GM19099 (cell line): Measurements from ENCODE around the gene JAKMIP1.

Source experiments
- POLR2A ChIP-seq: IDR thresholded peaks from 3 replicates; pipeline ENCODE4 v1.6.1; 2011; ENCODE audit warnings: low read depth; ENCODE audit not compliant: insufficient read length; ENCODE audit errors: extremely low read depth

Gene JAKMIP1

DNA sequence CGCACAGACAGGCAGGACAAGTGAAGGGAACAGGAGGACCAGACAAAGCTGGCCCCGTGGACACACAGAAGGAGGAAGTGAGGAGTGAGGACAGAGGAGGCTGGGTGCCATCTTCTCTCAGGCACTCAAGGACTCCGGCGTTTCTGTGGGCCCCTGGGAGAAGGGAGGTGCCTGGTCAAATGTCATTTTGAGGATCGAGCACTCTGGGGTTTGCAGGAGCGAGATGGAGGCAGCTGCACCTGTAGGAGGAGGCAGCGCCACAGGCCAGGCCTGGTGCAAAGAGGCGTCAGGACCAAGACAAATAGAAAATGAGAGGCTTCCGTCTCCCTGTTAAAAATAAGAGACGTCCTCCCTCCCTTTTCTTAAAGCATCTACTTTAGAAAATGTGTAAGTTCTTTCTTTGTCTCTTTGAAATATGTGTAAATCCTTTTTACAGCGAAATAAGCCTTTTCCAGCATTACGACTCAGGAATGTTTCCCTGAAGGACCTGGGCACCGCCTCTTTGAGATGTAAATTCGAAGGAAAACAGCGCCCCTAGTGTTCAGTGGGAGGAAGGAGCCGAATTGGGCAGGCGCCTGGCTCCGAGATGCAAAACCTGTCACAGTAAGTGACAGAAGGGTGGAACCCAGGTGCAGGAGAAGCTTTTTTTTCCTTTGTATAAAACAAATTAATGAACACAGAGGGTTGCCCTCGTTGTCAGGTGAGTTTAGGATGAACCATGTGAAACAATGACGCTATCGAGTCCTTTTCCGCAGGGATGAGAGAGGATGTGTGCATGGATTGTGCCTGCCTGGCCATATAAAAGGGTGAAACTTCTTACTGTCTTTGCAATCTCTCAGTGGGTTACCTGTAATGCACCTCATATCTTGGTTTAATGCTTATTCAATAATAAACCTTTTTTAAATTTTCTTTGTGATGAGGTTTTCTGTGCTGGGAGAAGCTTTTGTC, 180.8 kb downstream of the JAKMIP1 start:
- TF ChIP-seq POLR2A: no peak

GRCh38 chr4:6018331-6018730, 182.0 kb downstream of the JAKMIP1 start, which contains the start of gene C4orf50:
Gene C4orf50 (minus strand): TSS chr4:6018431.
- no peak for TF ChIP-seq POLR2A

DNA sequence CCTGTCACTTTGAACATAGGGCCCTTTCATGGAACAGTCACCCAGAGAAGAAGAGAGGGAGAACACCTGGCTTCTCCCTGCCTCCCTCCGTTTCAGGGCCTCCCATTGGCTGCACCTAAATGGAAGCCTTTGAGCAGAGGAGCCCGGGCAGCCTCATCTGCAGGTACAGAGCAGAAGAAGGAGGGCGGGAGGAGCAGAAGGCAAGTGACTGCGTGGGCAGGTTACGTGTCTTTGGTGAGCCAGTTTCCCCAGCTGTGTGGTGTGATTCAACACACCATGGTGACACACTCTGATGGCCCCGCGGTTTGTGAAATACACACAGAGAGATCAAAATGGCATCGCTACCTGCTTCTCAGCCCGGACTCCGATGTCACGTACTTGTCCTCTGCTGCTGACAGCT, 182.5 kb downstream of the JAKMIP1 start:
- TF ChIP-seq POLR2A: no peak

DNA sequence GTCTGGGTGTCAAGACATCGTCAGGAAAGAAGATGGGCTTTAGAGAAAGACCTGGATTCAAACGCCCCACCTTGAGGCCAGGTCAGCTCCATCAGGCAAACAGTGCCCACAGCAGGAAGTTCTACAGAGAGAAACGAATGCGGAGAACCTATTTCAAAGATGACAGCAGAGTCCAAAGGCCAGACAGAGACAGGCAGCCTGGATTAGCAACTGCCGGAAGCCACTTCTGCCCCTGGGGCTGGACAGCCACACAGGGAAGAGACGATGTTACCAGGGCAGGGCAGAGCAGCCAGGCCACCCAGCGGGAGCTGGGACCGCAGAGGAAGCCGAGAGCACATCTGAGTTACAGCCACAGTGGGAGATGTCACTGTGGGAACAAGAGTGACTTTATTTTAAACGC, 183.3 kb downstream of the JAKMIP1 start:
- TF ChIP-seq POLR2A: no peak

GRCh38 chr4:6013564-6013963, 186.8 kb downstream of the JAKMIP1 start:
- no peak for TF ChIP-seq POLR2A

DNA sequence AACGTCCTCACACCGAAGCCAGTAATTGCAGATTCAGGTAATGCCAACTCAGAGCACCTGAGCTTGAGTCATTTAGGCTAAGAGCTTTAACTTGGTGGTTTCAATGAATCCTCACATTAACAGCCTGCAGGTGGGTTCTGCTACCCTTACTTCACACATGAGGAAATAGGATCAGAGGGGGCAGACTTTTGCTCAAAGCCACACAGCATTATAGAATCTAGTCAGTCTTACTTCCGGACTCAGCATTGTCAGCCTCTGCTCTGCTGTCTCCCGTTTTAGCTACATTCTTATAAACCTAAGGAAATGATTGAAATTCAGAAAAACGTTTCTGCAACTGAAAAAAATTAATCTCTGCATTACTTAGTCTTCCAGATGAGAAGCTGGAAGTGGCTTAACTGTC, 188.1 kb downstream of the JAKMIP1 start:
- no peak for TF ChIP-seq POLR2A

- no peak for TF ChIP-seq POLR2A
These were observed 188.7 kb downstream of the JAKMIP1 start for GRCh38 chr4:6011686-6012085.

DNA sequence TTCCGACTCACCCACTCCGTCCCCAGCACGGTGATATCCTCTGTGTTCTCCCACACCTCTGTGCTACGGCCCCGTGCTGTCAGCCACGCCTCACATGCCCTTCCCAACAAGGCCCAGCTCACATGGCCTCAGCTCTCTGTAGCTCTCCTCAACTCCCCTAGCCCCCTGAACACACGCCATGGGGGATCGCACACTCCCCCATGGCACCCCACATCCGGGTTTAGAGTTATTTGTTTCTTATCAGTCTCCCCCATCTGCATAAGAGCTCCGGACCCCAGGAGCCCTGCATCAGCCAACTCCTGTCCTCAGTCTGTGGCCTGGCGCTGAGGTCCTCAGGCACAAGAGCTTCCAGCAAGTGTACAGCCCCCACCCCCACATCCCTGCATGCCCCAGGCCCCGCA, 189.1 kb downstream of the JAKMIP1 start:
- TF ChIP-seq POLR2A: no peak

GRCh38 chr4:6010789-6011188, 189.6 kb downstream of the JAKMIP1 start:
- no peak for TF ChIP-seq POLR2A

DNA sequence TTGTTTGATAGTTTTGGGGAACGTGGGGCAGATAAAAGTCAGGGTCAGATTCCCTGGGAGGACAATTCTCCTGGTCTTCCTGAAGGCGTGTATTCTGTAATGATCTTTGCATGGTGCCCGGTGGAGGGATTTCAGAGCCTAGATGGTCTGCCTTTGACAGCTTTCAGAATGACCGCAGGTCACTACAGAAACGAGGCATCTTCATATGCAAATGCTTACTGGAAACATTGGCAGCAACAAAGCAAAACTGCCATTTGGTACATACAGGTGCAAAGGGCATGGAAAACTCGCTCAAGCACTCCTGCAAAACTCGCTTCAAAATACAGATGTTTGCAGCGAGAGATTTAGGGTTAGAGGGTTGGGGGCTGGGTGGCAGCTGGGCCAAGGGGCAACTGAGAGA, 190.9 kb downstream of the JAKMIP1 start:
- no peak for TF ChIP-seq POLR2A

- TF ChIP-seq POLR2A: no peak
These were observed 191.5 kb downstream of the JAKMIP1 start for GRCh38 chr4:6008766-6009385.

GRCh38 chr4:6008092-6008551, 192.2 kb downstream of the JAKMIP1 start:
- TF ChIP-seq POLR2A: no peak

DNA sequence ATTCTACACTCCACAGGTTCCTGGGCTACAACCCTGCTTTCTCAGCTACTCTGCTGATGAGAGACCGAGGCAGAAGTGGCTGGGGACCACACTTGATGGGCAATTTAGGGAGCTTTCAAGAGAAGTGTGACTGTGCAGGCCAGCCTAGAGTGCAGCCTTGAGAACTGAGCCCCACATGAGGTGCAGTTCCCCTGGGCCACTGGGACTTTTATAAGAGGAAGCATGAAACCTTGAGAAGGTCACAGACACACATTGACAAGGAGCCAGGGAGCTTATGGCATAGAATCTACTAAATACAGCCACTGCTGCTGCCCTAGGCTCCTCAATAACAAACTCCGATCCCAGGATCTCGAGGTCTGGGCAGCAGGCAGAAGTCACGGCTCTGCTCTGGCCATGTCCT, 195.2 kb downstream of the JAKMIP1 start:
- TF ChIP-seq POLR2A: no peak

DNA sequence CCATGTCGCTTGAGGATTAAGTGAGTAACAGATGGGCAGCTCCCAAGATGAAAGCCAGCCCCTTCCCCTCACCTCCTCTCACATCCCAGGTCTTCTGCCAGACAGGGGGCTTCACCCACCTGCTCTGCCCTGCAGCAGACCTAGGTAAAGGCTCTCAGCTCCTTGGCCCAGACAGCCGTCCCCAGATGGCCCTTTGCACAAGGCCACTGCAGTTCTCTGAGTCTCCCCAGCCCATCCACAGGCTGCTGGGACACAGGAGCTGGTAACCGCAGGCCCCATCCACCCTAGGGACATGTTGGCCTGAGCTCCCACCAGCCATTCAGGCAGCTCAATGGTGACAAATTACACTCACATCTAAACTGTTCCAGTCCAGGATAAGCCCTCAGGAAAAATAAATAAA, 197.4 kb downstream of the JAKMIP1 start:
- no peak for TF ChIP-seq POLR2A

DNA sequence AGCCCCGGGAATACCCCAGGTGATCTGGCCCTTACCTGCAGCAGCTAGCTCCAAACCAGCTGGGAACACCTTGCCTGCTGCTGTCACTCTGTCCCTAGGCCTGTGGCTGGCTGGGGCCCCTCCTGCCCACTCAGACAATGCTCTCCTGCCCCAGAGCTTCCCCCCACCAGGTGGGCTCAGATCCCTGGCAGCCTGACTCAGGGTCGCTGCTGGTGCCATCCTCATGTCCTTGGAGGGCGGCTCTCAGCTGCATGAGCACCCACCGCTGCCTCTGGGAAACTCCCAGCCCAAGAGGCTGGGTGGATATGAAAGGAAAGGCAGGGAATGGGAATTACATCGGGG, 197.9 kb downstream of the JAKMIP1 start:
- no peak for TF ChIP-seq POLR2A

GRCh38 chr4:6001680-6002491, 198.5 kb downstream of the JAKMIP1 start:
- TF ChIP-seq POLR2A: no peak

DNA sequence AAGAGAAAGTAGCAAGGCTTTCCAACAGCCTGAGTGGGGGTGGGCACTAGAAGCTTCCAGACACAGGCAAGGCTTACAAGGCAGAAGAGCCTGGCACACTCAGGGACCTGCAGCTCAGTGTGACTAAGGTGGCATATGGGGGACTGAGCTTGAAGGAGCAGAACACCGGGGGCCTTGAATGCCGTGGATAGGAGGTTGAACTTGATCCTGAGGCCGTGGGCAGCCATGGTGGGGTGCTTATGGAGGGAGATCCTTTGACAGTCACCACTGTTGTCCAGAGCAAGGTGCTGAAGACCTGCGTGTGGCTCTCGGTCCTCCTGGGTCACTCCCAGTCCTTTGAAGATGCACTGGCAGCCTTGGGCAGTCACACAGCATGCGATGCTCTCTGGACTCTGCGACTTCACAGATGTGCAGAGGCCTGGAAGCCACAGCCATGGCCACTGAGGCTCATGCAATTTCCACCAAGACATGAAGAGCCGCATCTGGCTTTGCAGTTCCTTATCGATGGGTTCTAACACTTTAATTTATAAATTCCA, 200.5 kb downstream of the JAKMIP1 start:
- TF ChIP-seq POLR2A: no peak
